DMS 273 (cell line): Measurements from ENCODE around the gene ZNF619.

Experiments used
- DNase-seq: peaks from one replicate; lab custom pipeline; 2025; ENCODE audit not compliant: unreplicated experiment; lab: John Stamatoyannopoulos, UW

The ZNF619 gene

GRCh38 chr3:40465111-40465407 lies 11.9 kb upstream of the ZNF619 start:
- peak; percentile 37 for DNase-seq

- DNase-seq: peak; percentile 39
These were observed 11.5 kb upstream of the ZNF619 start for GRCh38 chr3:40465456-40465855.

DNA sequence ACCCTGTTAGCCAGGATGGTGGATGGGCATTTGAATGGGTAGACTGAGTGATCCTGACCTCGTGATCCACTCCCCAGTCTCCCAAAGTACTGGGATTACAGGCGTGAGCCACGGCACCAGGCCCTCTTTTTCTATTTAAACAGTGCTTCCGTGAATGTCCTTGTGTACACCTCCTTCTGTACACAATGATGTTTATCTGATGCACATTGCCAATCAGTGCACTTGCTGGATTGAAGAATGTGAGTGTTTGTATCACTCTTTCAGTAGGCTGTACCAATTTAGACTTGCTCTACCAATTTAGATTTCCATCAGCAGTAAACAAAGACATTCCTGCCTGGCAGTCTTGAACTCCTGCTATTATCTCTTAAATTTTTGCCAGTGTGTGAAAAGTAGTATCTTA lies 8.9 kb upstream of the ZNF619 start:
- DNase-seq: no peak

GRCh38 chr3:40470701-40471100 lies 6.2 kb upstream of the ZNF619 start:
- DNase-seq: no peak

DNA sequence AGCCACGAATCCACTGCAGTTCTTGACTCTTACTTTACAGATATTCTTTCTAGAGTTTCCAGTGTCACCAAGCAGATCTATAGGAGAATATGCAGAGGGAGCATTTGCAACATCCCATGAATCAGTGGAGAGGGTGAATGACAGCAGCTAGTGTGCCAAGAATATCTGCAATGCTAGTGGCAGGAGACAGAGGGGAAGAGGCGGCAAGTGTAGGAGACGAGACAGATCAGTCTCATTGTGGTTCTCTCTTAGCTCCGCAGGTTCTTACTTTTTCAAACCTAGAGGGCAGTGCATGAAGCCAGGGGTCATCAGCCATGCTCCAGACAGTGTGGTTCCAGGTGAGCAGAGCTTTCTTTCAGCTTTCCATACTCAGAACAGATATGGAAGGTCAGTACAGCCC lies 744 bp downstream of the ZNF619 start:
- no peak for DNase-seq

GRCh38 chr3:40487172-40487571 lies 10.2 kb downstream of the ZNF619 start:
- no peak for DNase-seq

DNA sequence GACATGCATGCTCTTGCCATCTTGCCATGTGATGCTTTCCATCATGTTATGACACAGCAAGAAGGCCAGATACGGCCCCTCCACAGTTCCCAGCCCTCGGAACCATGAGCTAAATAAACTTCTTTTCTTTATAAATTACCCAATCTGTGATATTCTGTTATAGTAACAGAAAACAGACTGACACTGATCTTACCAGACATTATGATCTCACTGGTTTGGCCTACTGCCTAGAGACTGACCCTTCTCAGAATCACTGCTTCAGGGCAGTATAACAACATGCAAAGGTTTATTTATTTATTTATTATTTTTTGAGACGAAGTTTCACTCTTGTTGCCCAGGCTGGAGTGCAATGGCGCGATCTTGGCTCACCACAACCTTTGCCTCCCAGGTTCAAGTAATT lies 14.0 kb downstream of the ZNF619 start:
- DNase-seq: no peak

DNA sequence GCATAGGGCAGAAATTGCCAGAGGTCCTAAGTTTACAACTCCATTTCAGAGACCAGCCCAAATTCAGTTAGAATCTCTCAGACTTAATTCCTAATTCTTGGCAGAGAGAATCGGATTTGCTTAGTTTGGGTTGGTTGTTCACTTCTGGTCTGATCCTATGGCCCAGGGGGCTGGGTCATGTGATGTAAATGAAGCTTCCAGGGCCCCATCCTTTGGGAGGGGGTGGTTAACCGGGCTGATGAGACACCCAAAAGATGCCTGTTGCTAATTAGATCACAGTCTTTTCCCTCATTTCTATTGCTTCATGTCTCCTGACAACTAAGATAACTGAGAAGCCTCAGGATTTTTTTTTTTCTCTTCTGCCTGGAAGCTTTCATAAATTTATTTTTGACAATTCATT lies 17.8 kb downstream of the ZNF619 start:
- DNase-seq: no peak

GRCh38 chr3:40497288-40497687 lies 20.4 kb downstream of the ZNF619 start:
- DNase-seq: no peak

DNA sequence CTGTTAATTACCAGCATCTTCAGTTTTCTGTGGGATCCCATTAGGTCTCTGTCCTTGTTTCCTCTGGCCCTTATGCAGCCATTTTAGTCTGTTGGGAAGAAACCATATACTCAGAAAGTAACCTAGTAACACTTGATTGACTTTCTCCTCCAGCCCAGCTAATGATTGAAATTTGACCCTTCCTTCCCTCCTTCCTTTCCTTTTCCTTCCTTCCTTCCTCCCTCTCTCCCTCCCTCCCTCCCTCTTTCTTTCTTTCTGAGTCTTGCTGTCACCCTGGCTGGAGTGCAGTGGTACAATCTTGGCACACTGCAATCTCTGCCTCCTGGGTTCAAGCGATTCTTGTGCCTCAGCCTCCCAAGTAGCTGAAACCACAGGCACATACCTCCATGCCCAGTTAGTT lies 23.0 kb downstream of the ZNF619 start:
- no peak for DNase-seq

DNA sequence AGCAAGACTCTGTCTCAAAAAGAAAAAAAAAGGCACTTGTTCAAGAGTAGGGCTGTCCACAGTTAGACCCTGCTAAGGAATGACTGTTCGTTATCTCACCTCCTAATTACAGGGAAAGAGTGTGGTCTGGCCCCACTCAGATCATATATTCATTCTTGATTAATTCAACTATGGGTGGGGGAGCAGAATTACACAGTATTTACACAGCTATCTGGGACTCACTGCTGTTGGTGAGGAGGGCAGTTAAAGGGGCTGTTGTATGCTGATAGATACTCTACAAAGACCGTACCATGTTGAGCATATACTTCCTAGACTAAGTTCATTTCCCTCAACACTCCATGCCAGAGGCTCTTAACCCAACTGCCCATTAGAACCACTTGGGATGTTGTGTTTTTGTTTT lies 25.1 kb downstream of the ZNF619 start:
- no peak for DNase-seq

DNA sequence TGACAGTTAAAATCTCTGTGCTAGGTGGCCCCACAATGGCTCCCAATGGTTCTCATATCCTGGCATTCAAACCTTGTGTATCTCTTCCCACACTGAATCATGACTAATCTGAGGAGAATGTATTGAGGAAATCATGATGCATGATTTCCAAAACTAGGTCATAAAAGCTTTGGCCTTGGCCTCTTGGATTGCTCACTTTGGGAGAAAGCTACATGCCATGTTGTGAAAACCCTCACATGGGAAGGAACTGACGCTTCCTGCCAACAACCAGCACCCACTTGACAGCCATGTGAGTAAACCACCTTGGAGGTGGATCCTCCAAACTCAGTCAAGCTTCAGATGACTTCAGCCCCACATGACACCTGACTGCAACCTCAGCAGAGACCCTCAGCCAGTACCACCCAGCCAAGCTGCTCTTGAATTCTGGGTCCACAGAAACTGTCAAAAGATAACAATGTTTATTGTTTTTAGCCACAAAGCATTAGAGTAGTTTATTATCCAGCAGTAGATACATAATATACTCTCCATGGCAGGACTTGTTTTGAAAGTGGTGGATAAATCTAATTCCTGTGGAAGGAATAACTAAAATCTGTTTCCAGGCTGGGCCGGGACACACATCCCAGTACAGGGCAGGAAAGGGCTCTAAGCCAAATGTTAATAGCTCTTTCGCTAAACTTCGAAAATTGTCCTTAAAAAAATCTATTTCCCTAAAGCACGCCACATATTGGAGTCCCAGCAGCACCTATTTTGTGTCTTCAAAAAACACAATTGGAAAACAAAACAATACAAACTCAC lies 27.9 kb downstream of the ZNF619 start:
- DNase-seq: no peak

- DNase-seq: peak; percentile 93
These were observed 28.9 kb downstream of the ZNF619 start, which contains the start of gene ZNF620 for GRCh38 chr3:40505599-40506462. ZNF620 (plus strand) TSS chr3:40506039; CDS start chr3:40506353, 314 bp downstream.

GRCh38 chr3:40511031-40511718 lies 34.3 kb downstream of the ZNF619 start:
- DNase-seq: no peak

DNA sequence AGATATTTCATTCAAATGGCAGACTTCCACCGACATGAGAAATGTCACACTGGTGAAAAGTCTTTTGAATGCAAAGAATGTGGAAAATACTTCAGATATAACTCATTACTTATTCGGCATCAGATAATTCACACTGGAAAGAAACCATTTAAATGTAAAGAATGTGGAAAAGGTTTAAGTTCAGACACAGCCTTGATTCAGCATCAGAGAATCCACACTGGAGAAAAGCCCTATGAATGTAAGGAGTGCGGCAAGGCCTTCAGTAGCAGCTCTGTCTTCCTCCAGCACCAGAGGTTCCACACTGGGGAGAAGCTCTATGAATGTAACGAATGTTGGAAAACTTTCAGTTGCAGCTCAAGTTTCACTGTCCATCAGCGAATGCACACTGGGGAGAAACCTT lies 39.3 kb downstream of the ZNF619 start:
- DNase-seq: no peak

- DNase-seq: no peak
These were observed 41.1 kb downstream of the ZNF619 start for GRCh38 chr3:40518067-40518466.

GRCh38 chr3:40518848-40519247 lies 41.9 kb downstream of the ZNF619 start:
- no peak for DNase-seq

DNA sequence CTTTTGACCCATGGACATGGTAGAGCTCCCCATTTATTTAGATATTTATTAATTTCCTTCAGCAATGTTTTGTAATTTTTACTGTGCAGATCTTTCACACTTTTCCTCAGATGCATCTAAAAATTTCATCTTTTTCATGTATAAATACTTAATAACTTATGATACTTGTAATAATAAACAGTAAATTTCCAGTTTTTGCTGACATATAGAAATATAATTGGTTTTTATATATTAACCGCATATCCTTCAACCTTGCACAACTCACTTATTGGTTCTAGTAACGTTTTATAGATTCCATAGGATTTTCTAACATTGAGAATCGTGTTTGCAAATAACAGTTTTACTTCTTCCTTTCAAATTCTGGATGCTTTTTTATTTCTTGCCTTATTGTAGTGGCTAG lies 44.3 kb downstream of the ZNF619 start:
- no peak for DNase-seq

GRCh38 chr3:40523781-40524180 lies 46.9 kb downstream of the ZNF619 start:
- DNase-seq: peak; percentile 4

DNA sequence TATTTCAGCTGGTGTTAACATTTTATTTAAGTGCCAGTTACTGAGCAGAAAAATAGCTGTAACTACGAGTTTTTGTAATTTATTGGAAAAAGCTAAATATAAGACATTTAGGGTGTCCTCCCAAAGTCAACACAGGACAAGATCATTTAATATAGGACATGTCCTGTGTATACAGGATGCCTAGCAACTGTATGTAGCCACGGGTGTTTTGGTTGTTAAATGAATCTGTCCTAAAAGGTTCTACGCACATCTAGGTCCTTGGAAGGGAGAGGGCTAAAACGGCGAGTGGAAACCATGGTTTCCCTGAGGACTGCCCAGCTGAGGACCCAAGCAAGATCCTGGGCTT lies 47.3 kb downstream of the ZNF619 start:
- DNase-seq: peak; percentile 51

DNA sequence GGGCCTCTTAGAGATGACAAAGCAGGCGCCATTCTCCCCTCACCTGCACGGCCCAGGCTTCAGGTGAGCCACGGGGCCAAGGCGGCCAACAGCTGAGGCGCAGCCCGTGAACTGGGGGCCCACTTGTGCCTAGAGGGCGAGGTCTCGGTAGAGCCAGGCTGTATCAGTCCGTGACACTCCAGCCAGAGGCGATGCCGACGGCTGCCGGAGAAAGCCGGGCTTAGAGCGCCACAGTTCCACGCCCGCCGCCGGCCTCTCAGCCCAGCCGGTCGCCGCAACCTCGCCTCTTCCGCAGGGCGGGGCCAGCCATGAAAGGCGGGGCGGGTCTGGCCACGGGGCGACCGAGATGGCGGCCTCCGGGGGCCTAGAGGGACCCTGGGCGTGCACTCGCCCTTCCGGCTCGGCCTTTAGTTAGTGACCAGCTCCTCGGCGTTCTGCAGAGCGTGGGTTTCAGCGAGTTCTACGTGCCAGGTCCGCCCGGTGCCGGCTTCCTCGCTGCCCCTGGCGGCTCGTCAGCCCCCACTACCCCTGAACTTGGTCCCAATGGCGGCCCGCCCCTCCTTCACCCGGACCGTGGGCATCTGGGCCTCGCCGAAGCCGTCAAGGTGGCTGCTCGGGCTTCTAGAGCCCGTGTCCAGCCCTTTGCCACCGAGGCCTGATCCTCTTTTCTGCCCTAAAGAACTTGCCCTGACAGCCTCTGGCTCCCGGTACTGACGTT lies 47.8 kb downstream of the ZNF619 start, which contains the start of gene ZNF621:
ZNF621 (plus strand) TSS at position 393 of the 718 bp plus-strand sequence. CDS start 881 bp downstream, outside the sequence.
- DNase-seq: peak; percentile 88
